HepG2 (cell line): ENCODE measurements around the gene R3HCC1L. TPM values are rescaled to one million over a fixed set of nuclear protein-coding genes. Genes with fewer than 3 reads are reported as not detected.

Source experiments
- ATAC-seq: fragments of 200-7000 bp; cut with Tn5 transposase; 3 replicates; pipeline ENCODE4 v1.9.1; 2020; ENCODE audit warnings: mild to moderate bottlenecking, moderate library complexity
- BruUV-seq: library from RNA; stranded (reverse); fragments of 400-500 nt; replicated peaks from 2 replicates; lab custom pipeline; 2021; lab: Mats Ljungman, UMichigan
- CTCF ChIA-PET: fragments of 300-600 bp; formaldehyde crosslinking; extraction: SDS; loops from one replicate; lab custom pipeline; 2021; ENCODE audit warnings: low total read pairs, inconsistent platforms, low intra/inter-chr PET ratio; lab: Yijun Ruan, JAX
- POLR2A ChIA-PET: fragments of 350-600 bp; sonication (Branson Sonifier 250); formaldehyde crosslinking; loops from one replicate; lab custom pipeline; 2020; ENCODE audit warnings: antibody characterized with exemption, inconsistent platforms; lab: Yijun Ruan, JAX
- DNase-seq: peaks from one replicate; pipeline ENCODE4 v3.0.0-alpha.2; 2015; ENCODE audit warnings: low spot score
- FAIRE-seq: peaks from 3 replicates; lab custom pipeline; 2011; peaks lifted over from hg19 to GRCh38; lab: Jason Lieb, UNC
- H2AFZ ChIP-seq: one replicate; pipeline ENCODE4 v1.6.1; 2011; ENCODE audit warnings: low read length, inconsistent platforms
- H3K27ac ChIP-seq: fragments of 300-600 bp; 3 replicates; pipeline ENCODE4 v1.8.0; 2011; ENCODE audit warnings: mixed run types, mild to moderate bottlenecking, mixed read lengths, low read length, inconsistent platforms; ENCODE audit not compliant: insufficient read depth; ENCODE audit errors: extremely low read length
- H3K27me3 ChIP-seq, 2 experiments: fragments of 200-600 bp in 1 of 2; 2 replicates in 1 of 2; 3 replicates in 1 of 2; pipeline versions ENCODE4 v1.6.0 to v1.8.0; 2011; ENCODE audit warnings: low read length in 2 of 2, mild to moderate bottlenecking in 2 of 2, moderate library complexity in 2 of 2, inconsistent platforms in 1 of 2; ENCODE audit not compliant: insufficient read depth in 2 of 2, control insufficient read depth in 1 of 2
- H3K36me3 ChIP-seq, 2 experiments: fragments of 200-600 bp in 1 of 2; replicated peaks in 1 of 2; 2 replicates in 1 of 2; 3 replicates in 1 of 2; pipeline versions ENCODE4 v1.5.1 to v1.8.0; 2011; ENCODE audit warnings: low read length in 2 of 2, inconsistent platforms in 1 of 2; ENCODE audit not compliant: insufficient read depth in 2 of 2, control insufficient read depth in 1 of 2
- H3K4me1 ChIP-seq: 2 replicates; pipeline ENCODE4 v1.5.1; 2012; ENCODE audit warnings: low read length, inconsistent platforms; ENCODE audit not compliant: insufficient read depth
- H3K4me2 ChIP-seq: 2 replicates; pipeline ENCODE4 v1.6.0; 2011; ENCODE audit warnings: low read depth, low read length, inconsistent platforms
- H3K4me3 ChIP-seq, 3 experiments: fragments of 200-600 bp in 1 of 3; sonication (generic), shearing (Covaris generic) in 1 of 3; replicated peaks in 1 of 3; 2 replicates each; pipeline ENCODE4 v1.5.1; 2011 to 2016; ENCODE audit warnings: low read length in 3 of 3, inconsistent platforms in 2 of 3, low read depth in 2 of 3, mild to moderate bottlenecking in 2 of 3, control low read depth in 1 of 3, mixed read lengths in 1 of 3; ENCODE audit not compliant: insufficient read depth in 1 of 3
- H3K79me2 ChIP-seq: one replicate; pipeline ENCODE4 v1.6.1; 2011; ENCODE audit warnings: low read length, inconsistent platforms; ENCODE audit not compliant: insufficient read depth
- H3K9ac ChIP-seq: 2 replicates; pipeline ENCODE4 v1.6.0; 2011; ENCODE audit warnings: mild to moderate bottlenecking, low read depth, low read length, inconsistent platforms; ENCODE audit not compliant: insufficient read depth
- H3K9me3 ChIP-seq: 2 replicates; pipeline ENCODE4 v1.5.1; 2012; ENCODE audit warnings: mild to moderate bottlenecking, low read length
- H4K20me1 ChIP-seq: 2 replicates; pipeline ENCODE4 v1.6.0; 2011; ENCODE audit warnings: inconsistent platforms, mild to moderate bottlenecking, low read length, moderate library complexity; ENCODE audit not compliant: insufficient read depth
- FOSL1 ChIP-seq: sonication (generic); formaldehyde crosslinking; IDR thresholded peaks from 2 replicates; pipeline ENCODE4 v1.9.0; 2021; ENCODE audit warnings: missing genetic modification reagents, borderline replicate concordance
- FOSL2 ChIP-seq: sonication (generic); formaldehyde crosslinking; IDR thresholded peaks from 2 replicates; pipeline ENCODE4 v1.4.0; 2020; ENCODE audit warnings: missing genetic modification reagents
- GABPA ChIP-seq, 2 experiments: IDR thresholded peaks; 2 replicates each; pipeline ENCODE4 v1.6.1; 2011 to 2016; ENCODE audit warnings: low read depth in 2 of 2, low read length in 1 of 2, missing biosample characterization in 1 of 2, missing genetic modification characterization in 1 of 2
- GATA4 ChIP-seq: sonication (generic); IDR thresholded peaks from 2 replicates; pipeline ENCODE4 v1.6.1; 2016; ENCODE audit warnings: antibody characterized with exemption, low read depth, borderline replicate concordance
- JDP2 ChIP-seq: sonication (generic); formaldehyde crosslinking; IDR thresholded peaks from 2 replicates; pipeline ENCODE4 v1.8.1; 2022; ENCODE audit warnings: missing genetic modification reagents, borderline replicate concordance
- NONO ChIP-seq, 2 experiments: fragments of 450-650 bp in 1 of 2; sonication (generic) in 1 of 2; formaldehyde crosslinking in 1 of 2; IDR thresholded peaks in 1 of 2; conservative IDR thresholded peaks in 1 of 2; 2 replicates each; pipeline versions ENCODE4 v1.6.1 to v1.8.0; 2017 to 2022; ENCODE audit warnings: mild to moderate bottlenecking in 1 of 2, missing genetic modification reagents in 1 of 2, moderate library complexity in 1 of 2
- PHF20 ChIP-seq: sonication (generic); formaldehyde crosslinking; IDR thresholded peaks from 2 replicates; pipeline ENCODE4 v1.5.0; 2020; ENCODE audit warnings: mild to moderate bottlenecking, missing genetic modification reagents
- RBM39 ChIP-seq: fragments of 200-400 bp; formaldehyde crosslinking; IDR thresholded peaks from one replicate; pipeline ENCODE4 v1.6.1; 2018; ENCODE audit warnings: antibody characterized with exemption, mild to moderate bottlenecking, low read depth, low read length; ENCODE audit not compliant: poor library complexity, severe bottlenecking
- TSC22D2 ChIP-seq: sonication (generic); formaldehyde crosslinking; IDR thresholded peaks from 2 replicates; pipeline ENCODE4 v1.5.1; 2020; ENCODE audit warnings: missing genetic modification reagents, mild to moderate bottlenecking, borderline replicate concordance
- ZMYM3 ChIP-seq: sonication (generic); formaldehyde crosslinking; IDR thresholded peaks from 2 replicates; pipeline ENCODE4 v1.5.1; 2020; ENCODE audit warnings: mild to moderate bottlenecking, missing genetic modification reagents
- ZNF543 ChIP-seq: sonication (generic); formaldehyde crosslinking; IDR thresholded peaks from 2 replicates; pipeline ENCODE4 v1.4.0; 2020; ENCODE audit warnings: mild to moderate bottlenecking, missing genetic modification reagents
- ZNF746 ChIP-seq: sonication (generic); formaldehyde crosslinking; IDR thresholded peaks from 2 replicates; pipeline ENCODE4 v1.8.0; 2022; ENCODE audit warnings: mild to moderate bottlenecking, missing genetic modification reagents
- WGBS: methylation state at CpG from one replicate; pipeline ENCODE4 v1.1.6; 2017; ENCODE audit warnings: low lambda C conversion rate; 5-methylcytosine and 5-hydroxymethylcytosine counted together
- in situ Hi-C: cut with HindIII; loops from 2 replicates; pipeline ENCODE4 v1.10.0; 2017; ENCODE audit warnings: low pct_unique_long_range_greater_than_20kb; ENCODE audit not compliant: extremely low pct_ligation_motif_present
- intact Hi-C: fragments of 100-400 bp; cut with micrococcal nuclease; formaldehyde crosslinking; loops from one replicate; pipeline ENCODE4 v1.10.0; 2022; ENCODE audit not compliant: unreplicated experiment
- polyA plus RNA-seq, 8 experiments: library from polyadenylated mRNA; depleted of rRNA in 3 of 8; stranded (reverse) in 7 of 8; unstranded in 1 of 8; fragments of >200 nt; fragmentation: Illumina TruSeq in 4 of 8; extraction: Trizol in 4 of 8; gene quantifications; 2 replicates each; pipeline versions ENCODE4 v1.2.1 to v1.2.3, GENCODE V29; 2011 to 2016; ENCODE audit warnings: low read depth in 4 of 8, missing spikeins in 1 of 8, mixed read lengths in 1 of 8; ENCODE audit not compliant: insufficient read depth in 1 of 8
- total RNA-seq, 5 experiments: library from RNA; depleted of rRNA; stranded (reverse); fragments of >200 nt; fragmentation: Illumina TruSeq; extraction: Trizol; gene quantifications; 2 replicates each; pipeline ENCODE4 v1.2.3, GENCODE V29; 2016; ENCODE audit warnings: low read depth in 1 of 5
- TF ChIP-seq, protein P1 (sequence below): sonication (generic); formaldehyde crosslinking; IDR thresholded peaks from 2 replicates; pipeline ENCODE4 v1.4.0; 2020; ENCODE audit warnings: missing genetic modification reagents
- TF ChIP-seq, protein P2 (sequence below): sonication (generic); formaldehyde crosslinking; IDR thresholded peaks from 2 replicates; pipeline ENCODE4 v1.4.0; 2020; ENCODE audit warnings: mild to moderate bottlenecking, missing genetic modification reagents

Gene R3HCC1L
- total and polyA plus RNA-seq, 2 of the 13 experiments (the other 11 are each of a cell fraction or from before 2014, with no cell fraction given) = 6.5 to 12.2 TPM

DNA sequence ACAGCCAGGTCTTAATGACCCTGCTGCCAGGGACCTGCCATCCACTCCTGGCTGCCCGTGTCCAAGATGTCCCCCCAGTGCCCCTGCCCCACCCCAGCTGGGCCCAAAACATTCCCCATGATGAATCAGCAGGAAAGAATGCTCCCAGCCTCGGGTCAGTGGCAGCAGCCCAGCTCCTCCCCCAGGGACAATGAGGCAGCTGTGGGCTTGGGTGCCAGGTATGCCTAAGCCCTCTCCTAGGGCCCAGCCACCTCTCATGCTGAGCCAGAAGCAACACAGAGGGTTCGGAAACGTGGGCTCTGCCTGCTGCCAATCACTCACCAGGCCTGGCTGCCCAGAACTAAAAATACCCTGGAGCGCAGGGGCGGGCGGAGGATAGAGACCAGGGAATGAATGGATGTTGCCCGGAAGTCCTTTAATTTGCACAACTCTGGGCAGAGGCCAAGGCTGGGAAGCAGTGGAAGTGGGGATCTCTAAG, 135.0 kb downstream of the R3HCC1L start (continued):
- TF ChIP-seq, protein P1, sequence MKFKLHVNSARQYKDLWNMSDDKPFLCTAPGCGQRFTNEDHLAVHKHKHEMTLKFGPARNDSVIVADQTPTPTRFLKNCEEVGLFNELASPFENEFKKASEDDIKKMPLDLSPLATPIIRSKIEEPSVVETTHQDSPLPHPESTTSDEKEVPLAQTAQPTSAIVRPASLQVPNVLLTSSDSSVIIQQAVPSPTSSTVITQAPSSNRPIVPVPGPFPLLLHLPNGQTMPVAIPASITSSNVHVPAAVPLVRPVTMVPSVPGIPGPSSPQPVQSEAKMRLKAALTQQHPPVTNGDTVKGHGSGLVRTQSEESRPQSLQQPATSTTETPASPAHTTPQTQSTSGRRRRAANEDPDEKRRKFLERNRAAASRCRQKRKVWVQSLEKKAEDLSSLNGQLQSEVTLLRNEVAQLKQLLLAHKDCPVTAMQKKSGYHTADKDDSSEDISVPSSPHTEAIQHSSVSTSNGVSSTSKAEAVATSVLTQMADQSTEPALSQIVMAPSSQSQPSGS = no peak

DNA sequence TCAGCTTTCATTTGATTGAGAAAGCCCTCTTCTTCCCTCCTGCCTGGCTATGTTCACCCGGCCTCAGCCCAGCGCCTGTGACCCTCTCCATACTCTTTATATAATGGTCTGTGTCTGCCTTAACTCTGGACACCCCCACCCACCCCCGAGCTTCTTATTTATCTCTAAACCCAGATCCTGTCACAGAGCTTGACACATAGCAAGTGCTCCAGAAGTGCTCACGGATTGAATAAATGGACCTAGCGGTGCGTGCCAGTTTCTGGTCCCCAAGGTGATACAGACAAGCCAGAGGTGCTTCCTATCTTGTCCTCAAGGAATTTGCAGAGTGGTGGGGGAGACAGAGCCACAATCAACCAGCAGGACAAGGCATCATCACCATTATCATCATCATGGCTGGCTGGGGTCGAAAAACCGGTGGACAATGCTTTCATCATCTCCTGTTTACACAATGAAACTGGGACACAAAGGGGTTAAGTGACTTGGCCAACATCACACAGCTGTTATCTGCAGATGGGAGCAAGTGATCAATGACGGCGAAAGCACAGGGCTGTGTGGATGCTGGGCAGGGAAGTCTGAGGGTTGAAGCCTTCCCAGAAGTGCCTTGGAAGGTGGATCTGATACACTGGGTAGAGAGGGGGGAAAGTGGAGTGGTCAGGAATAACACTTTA, 135.8 kb downstream of the R3HCC1L start:
- ChIA-PET CTCF (no interaction called here), POLR2A (interaction anchor here (0.8 to 1.7 kb wide), 6 partner anchors 12 to 1462 kb away, joined by 3 to 5 read pairs (median 3); partner anchors contain the start of gene PYROXD2)
- no peaks in the 10 kb centered on the region for H3K36me3 ChIP-seq
- H4K20me1 ChIP-seq = no peaks in the 10 kb centered on the region
- ATAC-seq (peak; percentile 24), FAIRE-seq (peak; percentile 70), DNase-seq (peak; percentile 83)
- peak overlapping the region; percentile 60 for H3K27ac ChIP-seq
- H3K79me2 ChIP-seq = no peaks in the 10 kb centered on the region
- no peaks in the 10 kb centered on the region for H3K9me3 ChIP-seq
- peak overlapping the region; percentile 92 for H3K4me2 ChIP-seq
- in situ Hi-C loops = no loop called here
- H2AFZ ChIP-seq = no peak overlapping the region
- H3K4me3 ChIP-seq = peak overlapping the region in 2 of 3 experiments; percentile 6 to 80; a peak in 3 of 6 replicates
- no peaks in the 10 kb centered on the region for H3K27me3 ChIP-seq
- no TSS peak for BruUV-seq
- 10% methylated on average over 8 of the region's 10 CpGs for WGBS
- intact Hi-C loops = no loop called here
- peaks cover 89% of the 10 kb centered on the region for H3K4me1 ChIP-seq
- 0 out of 2 replicates have a peak overlapping the region, but pooled peaks have one; percentile 47 for H3K9ac ChIP-seq
- peak; percentile 94 for TF ChIP-seq ZMYM3 (CRISPR knock-in tag)
- no peak for TF ChIP-seq TSC22D2 (CRISPR knock-in tag)
- TF ChIP-seq FOSL1 (CRISPR knock-in tag) = peak; percentile 18; the same call in 1 of the 2 replicates
- TF ChIP-seq FOSL2 (CRISPR knock-in tag) = peak; percentile 91
- 0 out of 2 replicates have a peak, but pooled peaks have one; percentile 30 for TF ChIP-seq ZNF543
- TF ChIP-seq ZNF746 (CRISPR knock-in tag) = 0 out of 2 replicates have a peak, but pooled peaks have one; percentile 57
- peak; percentile 73 for TF ChIP-seq GATA4
- TF ChIP-seq NONO (IDR thresholded peaks at IDR 0.05) = no peak
- peak; percentile 90 for TF ChIP-seq NONO (CRISPR knock-in tag; conservative IDR thresholded peaks at IDR 0.05)
- 0 out of 2 replicates have a peak, but pooled peaks have one; percentile 28 for TF ChIP-seq PHF20 (CRISPR knock-in tag)
- no peak for TF ChIP-seq JDP2
- peak; percentile 3 for TF ChIP-seq RBM39
- TF ChIP-seq GABPA (IDR thresholded peaks at IDR 0.05; ENCODE audit: low read depth, low read length) = no peak
- peak; percentile 36; the same call in 1 of the 2 replicates for TF ChIP-seq GABPA (CRISPR knock-in tag; IDR thresholded peaks at IDR 0.05; ENCODE audit: low read depth)
- TF ChIP-seq, protein P2, sequence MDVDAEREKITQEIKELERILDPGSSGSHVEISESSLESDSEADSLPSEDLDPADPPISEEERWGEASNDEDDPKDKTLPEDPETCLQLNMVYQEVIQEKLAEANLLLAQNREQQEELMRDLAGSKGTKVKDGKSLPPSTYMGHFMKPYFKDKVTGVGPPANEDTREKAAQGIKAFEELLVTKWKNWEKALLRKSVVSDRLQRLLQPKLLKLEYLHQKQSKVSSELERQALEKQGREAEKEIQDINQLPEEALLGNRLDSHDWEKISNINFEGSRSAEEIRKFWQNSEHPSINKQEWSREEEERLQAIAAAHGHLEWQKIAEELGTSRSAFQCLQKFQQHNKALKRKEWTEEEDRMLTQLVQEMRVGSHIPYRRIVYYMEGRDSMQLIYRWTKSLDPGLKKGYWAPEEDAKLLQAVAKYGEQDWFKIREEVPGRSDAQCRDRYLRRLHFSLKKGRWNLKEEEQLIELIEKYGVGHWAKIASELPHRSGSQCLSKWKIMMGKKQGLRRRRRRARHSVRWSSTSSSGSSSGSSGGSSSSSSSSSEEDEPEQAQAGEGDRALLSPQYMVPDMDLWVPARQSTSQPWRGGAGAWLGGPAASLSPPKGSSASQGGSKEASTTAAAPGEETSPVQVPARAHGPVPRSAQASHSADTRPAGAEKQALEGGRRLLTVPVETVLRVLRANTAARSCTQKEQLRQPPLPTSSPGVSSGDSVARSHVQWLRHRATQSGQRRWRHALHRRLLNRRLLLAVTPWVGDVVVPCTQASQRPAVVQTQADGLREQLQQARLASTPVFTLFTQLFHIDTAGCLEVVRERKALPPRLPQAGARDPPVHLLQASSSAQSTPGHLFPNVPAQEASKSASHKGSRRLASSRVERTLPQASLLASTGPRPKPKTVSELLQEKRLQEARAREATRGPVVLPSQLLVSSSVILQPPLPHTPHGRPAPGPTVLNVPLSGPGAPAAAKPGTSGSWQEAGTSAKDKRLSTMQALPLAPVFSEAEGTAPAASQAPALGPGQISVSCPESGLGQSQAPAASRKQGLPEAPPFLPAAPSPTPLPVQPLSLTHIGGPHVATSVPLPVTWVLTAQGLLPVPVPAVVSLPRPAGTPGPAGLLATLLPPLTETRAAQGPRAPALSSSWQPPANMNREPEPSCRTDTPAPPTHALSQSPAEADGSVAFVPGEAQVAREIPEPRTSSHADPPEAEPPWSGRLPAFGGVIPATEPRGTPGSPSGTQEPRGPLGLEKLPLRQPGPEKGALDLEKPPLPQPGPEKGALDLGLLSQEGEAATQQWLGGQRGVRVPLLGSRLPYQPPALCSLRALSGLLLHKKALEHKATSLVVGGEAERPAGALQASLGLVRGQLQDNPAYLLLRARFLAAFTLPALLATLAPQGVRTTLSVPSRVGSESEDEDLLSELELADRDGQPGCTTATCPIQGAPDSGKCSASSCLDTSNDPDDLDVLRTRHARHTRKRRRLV (CRISPR knock-in tag) = no peak
